Vagina (tissue), 2 donors: Measurements from ENCODE around the gene CRKL.

ENCODE experiments used
- CTCF ChIP-seq, 3 experiments: fragments of 450-650 bp in 2 of 3; fragments of 200-600 bp in 1 of 3; sonication (generic) in 1 of 3; IDR thresholded peaks; one replicate each; pipeline ENCODE4 v1.5.1; 2017 to 2019; ENCODE audit warnings: antibody characterized with exemption in 3 of 3, mild to moderate bottlenecking in 2 of 3, moderate library complexity in 2 of 3
- POLR2A ChIP-seq, 2 donors: fragments of 450-650 bp; IDR thresholded peaks; one replicate each; pipeline ENCODE4 v1.6.1; 2017; ENCODE audit warnings: antibody characterized with exemption in 2 of 2, mild to moderate bottlenecking in 2 of 2, moderate library complexity in 2 of 2

- TF ChIP-seq CTCF (IDR thresholded peaks at IDR 0.05), result no peak
- no peak for TF ChIP-seq POLR2A (IDR thresholded peaks at IDR 0.05)
These were observed 40.0 kb downstream of the CRKL start for GRCh38 chr22:20957102-20957682.
